Stimulated activated CD8-positive, alpha-beta memory T cell treated with anti-CD3 and anti-CD28 coated beads, Interleukin-12 subunit alpha, Interleukin-12 subunit beta, amount 100 ng/mL, for 24 hours (primary cell): Measurements from ENCODE around the gene URM1.

Source experiments
- DNase-seq: peaks from one replicate; pipeline ENCODE4 v3.0.0-alpha.2; 2020; ENCODE audit errors: extremely low read depth

Gene URM1

DNA sequence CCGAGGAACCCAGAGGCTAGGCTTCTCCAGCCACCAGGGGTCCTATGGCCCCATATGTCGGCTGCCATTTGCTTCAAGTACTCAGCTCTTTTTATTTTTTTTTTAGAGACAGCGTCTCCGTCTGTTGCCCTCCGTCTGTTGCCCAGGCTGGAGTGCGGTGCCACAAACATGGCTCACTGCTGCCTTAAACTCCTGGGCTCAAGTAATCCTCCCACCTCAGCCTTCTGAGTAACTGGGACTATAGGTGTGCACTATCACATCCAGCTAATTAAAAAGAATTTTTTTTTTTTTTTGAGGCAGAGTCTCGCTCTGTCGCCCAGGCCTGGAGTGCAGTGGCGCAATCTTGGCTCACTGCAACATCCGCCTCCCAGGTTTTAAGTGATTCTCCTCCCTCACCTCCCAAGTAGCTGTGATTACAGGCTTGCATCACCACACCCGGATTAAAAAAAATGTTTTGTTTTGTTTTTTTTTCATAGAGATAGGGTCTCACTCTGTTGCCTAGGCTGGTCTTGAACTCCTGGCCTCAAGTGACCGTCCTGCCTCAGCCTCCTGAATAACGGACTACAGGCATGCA, 58.4 kb downstream of the URM1 start:
- DNase-seq, result no peak

DNA sequence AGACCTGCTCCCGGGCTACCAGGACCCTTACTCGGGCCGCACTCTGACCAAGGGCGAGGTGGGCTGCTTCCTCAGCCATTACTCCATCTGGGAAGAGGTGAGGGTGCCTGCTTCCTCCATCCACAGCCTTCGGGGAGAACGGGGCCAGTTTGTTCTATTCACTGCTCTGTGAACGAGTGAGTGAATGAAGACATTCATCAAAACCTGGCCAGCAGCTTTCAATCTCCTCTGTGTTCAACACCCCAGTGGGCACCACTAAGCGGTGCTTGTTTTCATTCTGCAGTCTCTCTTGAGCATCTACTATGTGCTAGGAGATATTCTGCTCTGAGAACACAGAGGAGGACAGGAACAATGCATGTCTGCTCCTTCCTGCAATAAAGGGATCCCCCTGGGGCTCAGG, 60.0 kb downstream of the URM1 start:
- DNase-seq, result no peak

- DNase-seq, result no peak
Measured at GRCh38 chr9:128434340-128434739, 63.2 kb downstream of the URM1 start.

GRCh38 chr9:128435611-128436010, 64.4 kb downstream of the URM1 start:
- no peak for DNase-seq

- peak; percentile 58 for DNase-seq
Measured at GRCh38 chr9:128438343-128439109, 67.4 kb downstream of the URM1 start.

DNA sequence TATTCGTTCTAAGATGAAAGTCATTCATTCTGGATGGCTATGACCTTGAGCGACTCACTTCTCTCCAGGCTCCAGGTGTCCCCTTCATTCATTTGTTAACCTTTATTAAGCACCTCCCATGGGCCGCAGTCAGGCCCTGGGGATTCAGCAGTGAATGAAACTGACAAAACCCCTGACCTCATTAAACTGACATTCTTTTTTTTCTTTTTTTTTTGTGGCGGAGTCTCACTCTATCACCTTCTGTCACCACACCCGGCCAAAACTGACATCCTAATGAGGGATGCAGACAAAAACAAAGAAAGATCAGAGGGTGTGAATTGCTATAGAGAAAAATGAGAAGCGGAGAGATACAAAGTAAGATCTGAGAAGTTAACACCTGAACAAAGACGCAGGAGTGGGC, 68.1 kb downstream of the URM1 start:
- no peak for DNase-seq
